ENCODE results near the gene KCTD14.
"Not testable (repeated sequence)": the region's sequence is repeated elsewhere in the genome, so short reads cannot be mapped to it uniquely, and the experiment has no call there.

Gene KCTD14

GRCh38 chr11:78060533-78060932 lies 37.5 kb upstream of the KCTD14 start:
- Histone ChIP-seq H3K36me3 (ENCODE audit: control insufficient read depth, insufficient read depth, low read length) (no peaks in the 10 kb centered on the region), H3K4me1 (ENCODE audit: control insufficient read depth, insufficient read depth, low read length) (no peaks in the 10 kb centered on the region), H3K4me3 (ENCODE audit: low read length) (no peak overlapping the region), H3K27me3 (ENCODE audit: control insufficient read depth, insufficient read depth, low read length) (no peaks in the 10 kb centered on the region), H3K27ac (ENCODE audit: low read depth, low read length) (no peak overlapping the region), H3K9ac (ENCODE audit: low read length) (no peak overlapping the region)

- not testable (repeated sequence) for H3K9ac ChIP-seq (ENCODE audit: low read length); H3K27me3 ChIP-seq (ENCODE audit: control insufficient read depth, insufficient read depth, low read length); H3K36me3 ChIP-seq (ENCODE audit: control insufficient read depth, insufficient read depth, low read length); H3K4me1 ChIP-seq (ENCODE audit: control insufficient read depth, insufficient read depth, low read length); H3K4me3 ChIP-seq (ENCODE audit: low read length); H3K27ac ChIP-seq (ENCODE audit: low read depth, low read length)
Measured at GRCh38 chr11:78059749-78060328, 36.8 kb upstream of the KCTD14 start.

- Histone ChIP-seq H3K9ac (ENCODE audit: low read length) (no peak overlapping the region), H3K27ac (ENCODE audit: low read depth, low read length) (no peak overlapping the region), H3K4me3 (ENCODE audit: low read length) (no peak overlapping the region), H3K36me3 (ENCODE audit: control insufficient read depth, insufficient read depth, low read length) (no peaks in the 10 kb centered on the region), H3K27me3 (ENCODE audit: control insufficient read depth, insufficient read depth, low read length) (no peaks in the 10 kb centered on the region), H3K4me1 (ENCODE audit: control insufficient read depth, insufficient read depth, low read length) (no peaks in the 10 kb centered on the region)
Measured at GRCh38 chr11:78057462-78058055, 34.5 kb upstream of the KCTD14 start.

GRCh38 chr11:78056093-78056492 lies 33.0 kb upstream of the KCTD14 start:
- Histone ChIP-seq H3K4me1 (ENCODE audit: control insufficient read depth, insufficient read depth, low read length) (no peaks in the 10 kb centered on the region), H3K27me3 (ENCODE audit: control insufficient read depth, insufficient read depth, low read length) (no peaks in the 10 kb centered on the region), H3K4me3 (ENCODE audit: low read length) (no peak overlapping the region), H3K36me3 (ENCODE audit: control insufficient read depth, insufficient read depth, low read length) (no peaks in the 10 kb centered on the region), H3K27ac (ENCODE audit: low read depth, low read length) (no peak overlapping the region), H3K9ac (ENCODE audit: low read length) (no peak overlapping the region)

- H3K27ac ChIP-seq (ENCODE audit: low read depth, low read length) = no peak overlapping the region
- H3K4me3 ChIP-seq (ENCODE audit: low read length) = no peak overlapping the region
- H3K36me3 ChIP-seq (ENCODE audit: control insufficient read depth, insufficient read depth, low read length) = no peaks in the 10 kb centered on the region
- H3K27me3 ChIP-seq (ENCODE audit: control insufficient read depth, insufficient read depth, low read length) = no peaks in the 10 kb centered on the region
- no peaks in the 10 kb centered on the region for H3K4me1 ChIP-seq (ENCODE audit: control insufficient read depth, insufficient read depth, low read length)
- no peak overlapping the region for H3K9ac ChIP-seq (ENCODE audit: low read length)
Measured at GRCh38 chr11:78054971-78055370, 31.9 kb upstream of the KCTD14 start.

- Histone ChIP-seq H3K27ac (ENCODE audit: low read depth, low read length) (no peak overlapping the region), H3K27me3 (ENCODE audit: control insufficient read depth, insufficient read depth, low read length) (no peaks in the 10 kb centered on the region), H3K4me1 (ENCODE audit: control insufficient read depth, insufficient read depth, low read length) (no peaks in the 10 kb centered on the region), H3K4me3 (ENCODE audit: low read length) (no peak overlapping the region), H3K36me3 (ENCODE audit: control insufficient read depth, insufficient read depth, low read length) (no peaks in the 10 kb centered on the region), H3K9ac (ENCODE audit: low read length) (no peak overlapping the region)
Measured at GRCh38 chr11:78050964-78051831, 28.1 kb upstream of the KCTD14 start.

- Histone ChIP-seq H3K27ac (ENCODE audit: low read depth, low read length) (no peak overlapping the region), H3K4me1 (ENCODE audit: control insufficient read depth, insufficient read depth, low read length) (no peaks in the 10 kb centered on the region), H3K9ac (ENCODE audit: low read length) (no peak overlapping the region), H3K27me3 (ENCODE audit: control insufficient read depth, insufficient read depth, low read length) (no peaks in the 10 kb centered on the region), H3K36me3 (ENCODE audit: control insufficient read depth, insufficient read depth, low read length) (no peaks in the 10 kb centered on the region), H3K4me3 (ENCODE audit: low read length) (no peak overlapping the region)
Measured at GRCh38 chr11:78049348-78049747, 26.3 kb upstream of the KCTD14 start.

GRCh38 chr11:78048561-78048960 lies 25.5 kb upstream of the KCTD14 start:
- Histone ChIP-seq H3K9ac (ENCODE audit: low read length) (no peak overlapping the region), H3K27ac (ENCODE audit: low read depth, low read length) (no peak overlapping the region), H3K4me3 (ENCODE audit: low read length) (no peak overlapping the region), H3K27me3 (ENCODE audit: control insufficient read depth, insufficient read depth, low read length) (no peaks in the 10 kb centered on the region), H3K36me3 (ENCODE audit: control insufficient read depth, insufficient read depth, low read length) (no peaks in the 10 kb centered on the region), H3K4me1 (ENCODE audit: control insufficient read depth, insufficient read depth, low read length) (no peaks in the 10 kb centered on the region)

- peak overlapping the region; percentile 24 for H3K4me3 ChIP-seq (ENCODE audit: low read length)
- no peaks in the 10 kb centered on the region for H3K4me1 ChIP-seq (ENCODE audit: control insufficient read depth, insufficient read depth, low read length)
- H3K27ac ChIP-seq (ENCODE audit: low read depth, low read length) = no peak overlapping the region
- no peak overlapping the region for H3K9ac ChIP-seq (ENCODE audit: low read length)
- no peaks in the 10 kb centered on the region for H3K36me3 ChIP-seq (ENCODE audit: control insufficient read depth, insufficient read depth, low read length)
- no peaks in the 10 kb centered on the region for H3K27me3 ChIP-seq (ENCODE audit: control insufficient read depth, insufficient read depth, low read length)
Measured at GRCh38 chr11:78046486-78046854, 23.4 kb upstream of the KCTD14 start.

- Histone ChIP-seq H3K27me3 (ENCODE audit: control insufficient read depth, insufficient read depth, low read length) (no peaks in the 10 kb centered on the region), H3K4me3 (ENCODE audit: low read length) (peak overlapping the region; percentile 86), H3K27ac (ENCODE audit: low read depth, low read length) (peak overlapping the region; percentile 68), H3K9ac (ENCODE audit: low read length) (peak overlapping the region; percentile 70), H3K4me1 (ENCODE audit: control insufficient read depth, insufficient read depth, low read length) (no peaks in the 10 kb centered on the region), H3K36me3 (ENCODE audit: control insufficient read depth, insufficient read depth, low read length) (no peaks in the 10 kb centered on the region)
Measured at GRCh38 chr11:78045851-78046485, 22.9 kb upstream of the KCTD14 start.

GRCh38 chr11:78044706-78045105 lies 21.6 kb upstream of the KCTD14 start:
- Histone ChIP-seq H3K4me1 (ENCODE audit: control insufficient read depth, insufficient read depth, low read length) (peaks cover 7% of the 10 kb centered on the region), H3K4me3 (ENCODE audit: low read length) (no peak overlapping the region), H3K36me3 (ENCODE audit: control insufficient read depth, insufficient read depth, low read length) (no peaks in the 10 kb centered on the region), H3K27me3 (ENCODE audit: control insufficient read depth, insufficient read depth, low read length) (no peaks in the 10 kb centered on the region), H3K9ac (ENCODE audit: low read length) (no peak overlapping the region), H3K27ac (ENCODE audit: low read depth, low read length) (no peak overlapping the region)

- H3K9ac ChIP-seq (ENCODE audit: low read length) = no peak overlapping the region
- no peaks in the 10 kb centered on the region for H3K27me3 ChIP-seq (ENCODE audit: control insufficient read depth, insufficient read depth, low read length)
- no peaks in the 10 kb centered on the region for H3K36me3 ChIP-seq (ENCODE audit: control insufficient read depth, insufficient read depth, low read length)
- H3K4me1 ChIP-seq (ENCODE audit: control insufficient read depth, insufficient read depth, low read length) = peaks cover 8% of the 10 kb centered on the region
- no peak overlapping the region for H3K4me3 ChIP-seq (ENCODE audit: low read length)
- H3K27ac ChIP-seq (ENCODE audit: low read depth, low read length) = no peak overlapping the region
Measured at GRCh38 chr11:78041843-78042440, 18.9 kb upstream of the KCTD14 start.

Data from rectal smooth muscle tissue (tissue), 1 donor.